Hepatocyte (in vitro differentiated cells): Measurements from ENCODE around the gene FOXE3. TPM values are rescaled to one million over a fixed set of nuclear protein-coding genes. Genes with fewer than 3 reads are reported as not detected.
A peak's percentile ranks its signal among the peaks of the same experiment; 100 is the strongest.

ENCODE experiments used
- DNase-seq: peaks from one replicate; pipeline ENCODE4 v3.0.0-alpha.2; 2016; ENCODE audit warnings: low spot score
- H2AFZ ChIP-seq: fragments of 200-600 bp; sonication (generic); 2 replicates; pipeline ENCODE4 v1.6.0; 2016; ENCODE audit warnings: antibody characterized with exemption, mild to moderate bottlenecking
- H3K27ac ChIP-seq: fragments of 200-600 bp; sonication (generic); 2 replicates; pipeline ENCODE4 v1.5.1; 2016; ENCODE audit warnings: mild to moderate bottlenecking
- H3K27me3 ChIP-seq: fragments of 200-600 bp; sonication (generic); 2 replicates; pipeline ENCODE4 v1.6.1; 2016
- H3K36me3 ChIP-seq: fragments of 200-600 bp; sonication (generic); replicated peaks from 2 replicates; pipeline ENCODE4 v1.5.1; 2016; ENCODE audit warnings: low read depth; ENCODE audit not compliant: insufficient read depth
- H3K4me1 ChIP-seq: fragments of 200-600 bp; sonication (generic); 2 replicates; pipeline ENCODE4 v1.5.1; 2016; ENCODE audit warnings: mild to moderate bottlenecking, moderate library complexity; ENCODE audit not compliant: insufficient read depth
- H3K4me2 ChIP-seq: fragments of 200-600 bp; sonication (generic); 2 replicates; pipeline ENCODE4 v1.6.0; 2016
- H3K4me3 ChIP-seq: fragments of 200-600 bp; sonication (generic); 2 replicates; pipeline ENCODE4 v1.5.1; 2016; ENCODE audit warnings: mild to moderate bottlenecking
- H3K79me2 ChIP-seq: fragments of 200-600 bp; sonication (generic); 2 replicates; pipeline ENCODE4 v1.6.0; 2017; ENCODE audit warnings: mild to moderate bottlenecking
- H3K9me2 ChIP-seq: fragments of 200-600 bp; sonication (generic); replicated peaks from 2 replicates; pipeline ENCODE4 v1.6.0; 2017; ENCODE audit warnings: mild to moderate bottlenecking; ENCODE audit not compliant: insufficient read depth
- H3K9me3 ChIP-seq: fragments of 200-600 bp; sonication (generic); 2 replicates; pipeline ENCODE4 v1.5.1; 2016; ENCODE audit warnings: low read depth, mild to moderate bottlenecking
- H4K20me1 ChIP-seq: fragments of 200-600 bp; sonication (generic); 2 replicates; pipeline ENCODE4 v1.6.0; 2016; ENCODE audit warnings: mild to moderate bottlenecking; ENCODE audit not compliant: insufficient read depth, poor library complexity, severe bottlenecking
- CTCF ChIP-seq: fragments of 200-600 bp; sonication (generic); IDR thresholded peaks from 2 replicates; pipeline ENCODE4 v1.5.1; 2016; ENCODE audit warnings: antibody characterized with exemption, mild to moderate bottlenecking; ENCODE audit not compliant: poor library complexity
- EZH2 ChIP-seq: fragments of 200-600 bp; sonication (generic); IDR thresholded peaks from 2 replicates; pipeline ENCODE4 v1.6.1; 2016; ENCODE audit warnings: antibody characterized with exemption, mild to moderate bottlenecking, borderline replicate concordance
- EZH2phosphoT487 ChIP-seq: fragments of 200-600 bp; sonication (generic); IDR thresholded peaks from one replicate; pipeline ENCODE4 v1.6.1; 2018; ENCODE audit warnings: antibody characterized with exemption, mild to moderate bottlenecking, low read depth, moderate library complexity; ENCODE audit not compliant: unreplicated experiment, severe bottlenecking
- WGBS: methylation state at CpG from one replicate; pipeline ENCODE4 v1.1.6; 2016; ENCODE audit warnings: low lambda C conversion rate; ENCODE audit errors: missing lambda C conversion rate; 5-methylcytosine and 5-hydroxymethylcytosine counted together
- polyA plus RNA-seq: library from polyadenylated mRNA; unstranded; fragments of >200 nt; fragmentation: Nextera tagmentation; extraction: Ambion mirVana; gene quantifications from 2 replicates; pipeline ENCODE4 v1.2.1, GENCODE V29; 2016
- total RNA-seq: library from RNA; depleted of rRNA; stranded (reverse); fragments of >200 nt; gene quantifications from 2 replicates; pipeline ENCODE4 v1.2.3, GENCODE V29; 2014

Gene FOXE3
- total and polyA plus RNA-seq, 2 experiments from 2014 or later: not detected

GRCh38 chr1:47388891-47389238, 27.2 kb upstream of the FOXE3 start:
- Histone ChIP-seq H3K4me1 (peaks cover 15% of the 10 kb centered on the region), H3K4me2 (no peak overlapping the region), H3K9me3 (no peaks in the 10 kb centered on the region), H3K79me2 (no peaks in the 10 kb centered on the region), H2AFZ (no peak overlapping the region), H3K9me2 (no peaks in the 10 kb centered on the region), H3K27ac (no peak overlapping the region), H3K27me3 (no peaks in the 10 kb centered on the region), H3K36me3 (no peaks in the 10 kb centered on the region), H4K20me1 (no peaks in the 10 kb centered on the region), H3K4me3 (no peak overlapping the region)
- DNase-seq: peak; percentile 73
- 28% methylated on average over 3 of the region's 3 CpGs for WGBS
- TF ChIP-seq CTCF (peak; percentile 68), EZH2phosphoT487 (no peak), EZH2 (no peak)

- peaks cover 15% of the 10 kb centered on the region for H3K4me1 ChIP-seq
Observed at GRCh38 chr1:47389731-47390130, 26.4 kb upstream of the FOXE3 start.

GRCh38 chr1:47390843-47391242, 25.2 kb upstream of the FOXE3 start:
- WGBS: 39% methylated on average over 2 of the region's 2 CpGs
- Histone ChIP-seq H3K36me3 (no peaks in the 10 kb centered on the region), H3K4me2 (no peak overlapping the region), H4K20me1 (no peaks in the 10 kb centered on the region), H2AFZ (no peak overlapping the region), H3K9me3 (no peaks in the 10 kb centered on the region), H3K79me2 (no peaks in the 10 kb centered on the region), H3K27me3 (no peaks in the 10 kb centered on the region), H3K4me3 (no peak overlapping the region), H3K4me1 (peaks cover 15% of the 10 kb centered on the region), H3K9me2 (no peaks in the 10 kb centered on the region), H3K27ac (peak overlapping the region; percentile 44)
- DNase-seq: peak; percentile 49
- TF ChIP-seq EZH2phosphoT487 (no peak), CTCF (no peak), EZH2 (no peak)

More at GRCh38 chr1:47389731-47390130, 26.4 kb upstream of the FOXE3 start:
- Histone ChIP-seq H2AFZ (no peak overlapping the region), H3K9me2 (no peaks in the 10 kb centered on the region), H4K20me1 (no peaks in the 10 kb centered on the region), H3K4me3 (no peak overlapping the region), H3K27ac (peak overlapping the region; percentile 44), H3K79me2 (no peaks in the 10 kb centered on the region), H3K27me3 (no peaks in the 10 kb centered on the region), H3K9me3 (no peaks in the 10 kb centered on the region), H3K36me3 (no peaks in the 10 kb centered on the region), H3K4me2 (no peak overlapping the region)
- TF ChIP-seq CTCF: no peak
- no peak for TF ChIP-seq EZH2phosphoT487
- TF ChIP-seq EZH2: no peak
- no peak for DNase-seq
- WGBS: 36% methylated on average over 2 of the region's 2 CpGs

- peaks cover 7% of the 10 kb centered on the region for H3K4me1 ChIP-seq
- H3K4me3 ChIP-seq: no peak overlapping the region
- 75% methylated on average over 5 of the region's 5 CpGs for WGBS
- no peaks in the 10 kb centered on the region for H3K9me2 ChIP-seq
- no peaks in the 10 kb centered on the region for H3K27me3 ChIP-seq
- no peak overlapping the region for H2AFZ ChIP-seq
- no peak for TF ChIP-seq EZH2phosphoT487
- no peak for TF ChIP-seq CTCF
- no peak for TF ChIP-seq EZH2
- H3K9me3 ChIP-seq: no peaks in the 10 kb centered on the region
- no peak for DNase-seq
- H3K4me2 ChIP-seq: no peak overlapping the region
- no peaks in the 10 kb centered on the region for H3K79me2 ChIP-seq
- H3K27ac ChIP-seq: no peak overlapping the region
- no peaks in the 10 kb centered on the region for H4K20me1 ChIP-seq
- no peaks in the 10 kb centered on the region for H3K36me3 ChIP-seq
Observed at GRCh38 chr1:47393141-47393540, 22.9 kb upstream of the FOXE3 start.
